CD4-positive, alpha-beta memory T cell (primary cell): Measurements from ENCODE around the gene MAS1L. TPM values are rescaled to one million over a fixed set of nuclear protein-coding genes. Genes with fewer than 3 reads are reported as not detected.

ENCODE experiments used
- CTCF ChIA-PET: fragments of 350-600 bp; sonication (Branson Sonifier 250); formaldehyde crosslinking; loops from one replicate; lab custom pipeline; 2021; ENCODE audit warnings: inconsistent platforms; ENCODE audit not compliant: partially characterized antibody; lab: Charles Lee
- POLR2A ChIA-PET: fragments of 350-600 bp; sonication (Branson Sonifier 250); formaldehyde crosslinking; loops from one replicate; lab custom pipeline; 2021; ENCODE audit not compliant: partially characterized antibody; lab: Charles Lee
- DNase-seq, 5 donors: peaks; one replicate each; pipeline versions ENCODE4 v3.0.0 to v3.0.0-alpha.2; 2020 to 2022; ENCODE audit warnings: mixed read lengths in 1 of 5
- H3K27ac ChIP-seq: one replicate; pipeline ENCODE4 v1.7.0; 2013; ENCODE audit warnings: low read depth, low read length
- H3K27me3 ChIP-seq: 2 replicates; pipeline ENCODE4 v1.7.0; 2013; ENCODE audit warnings: mild to moderate bottlenecking, low read length, moderate library complexity; ENCODE audit not compliant: insufficient read depth
- H3K36me3 ChIP-seq: 2 replicates; pipeline ENCODE4 v1.7.0; 2013; ENCODE audit warnings: mild to moderate bottlenecking, low read length, moderate library complexity; ENCODE audit not compliant: insufficient read depth
- H3K4me1 ChIP-seq: 2 replicates; pipeline ENCODE4 v1.7.0; 2013; ENCODE audit warnings: mild to moderate bottlenecking, low read length, moderate library complexity; ENCODE audit not compliant: insufficient read depth
- H3K4me3 ChIP-seq, 2 donors: one replicate each; pipeline ENCODE4 v1.7.0; 2013; ENCODE audit warnings: low read length in 2 of 2, mild to moderate bottlenecking in 1 of 2
- H3K9me3 ChIP-seq, 2 donors: one replicate each; pipeline ENCODE4 v1.7.0; 2013; ENCODE audit warnings: low read length in 2 of 2, control low read depth in 1 of 2; ENCODE audit not compliant: control insufficient read depth in 1 of 2
- H3K27ac Mint-ChIP-seq, 7 donors: one replicate each; pipeline ENCODE4 v1.8.0; 2020 to 2021; ENCODE audit warnings: mixed read lengths in 7 of 7, mild to moderate bottlenecking in 6 of 7, inconsistent platforms in 3 of 7, moderate library complexity in 3 of 7
- H3K27me3 Mint-ChIP-seq, 2 donors: one replicate each; pipeline ENCODE4 v1.8.0; 2020 to 2021; ENCODE audit warnings: mixed read lengths in 2 of 2
- H3K36me3 Mint-ChIP-seq, 2 donors: one replicate each; pipeline ENCODE4 v1.8.0; 2020 to 2021; ENCODE audit warnings: mixed read lengths in 2 of 2, inconsistent platforms in 1 of 2, mild to moderate bottlenecking in 1 of 2
- H3K4me1 Mint-ChIP-seq, 4 donors: one replicate each; pipeline ENCODE4 v1.8.0; 2020 to 2021; ENCODE audit warnings: mixed read lengths in 4 of 4, mild to moderate bottlenecking in 1 of 4
- H3K4me3 Mint-ChIP-seq, 8 donors: one replicate each; pipeline ENCODE4 v1.8.0; 2020 to 2021; ENCODE audit warnings: mixed read lengths in 8 of 8, mild to moderate bottlenecking in 7 of 8, moderate library complexity in 6 of 8, inconsistent platforms in 3 of 8
- H3K9me3 Mint-ChIP-seq, 8 donors: one replicate each; pipeline ENCODE4 v1.8.0; 2020 to 2021; ENCODE audit warnings: mixed read lengths in 8 of 8, mild to moderate bottlenecking in 5 of 8, inconsistent platforms in 3 of 8, moderate library complexity in 1 of 8
- intact Hi-C: fragments of 100-400 bp; cut with micrococcal nuclease; formaldehyde crosslinking; loops from one replicate; pipeline ENCODE4 v1.15.1; 2023
- polyA plus RNA-seq, 2 donors: library from polyadenylated mRNA; unstranded; fragments of 300-500 nt; fragmentation: Illumina TruSeq; gene quantifications; one replicate each; pipeline ENCODE4 v1.2.3, GENCODE V29; 2021
- total RNA-seq, 2 experiments: library from RNA; stranded (reverse); gene quantifications; one replicate each; pipeline ENCODE4 v1.2.3, GENCODE V29; 2021

The MAS1L gene
- total and polyA plus RNA-seq, 4 experiments from 2014 or later: not detected

DNA sequence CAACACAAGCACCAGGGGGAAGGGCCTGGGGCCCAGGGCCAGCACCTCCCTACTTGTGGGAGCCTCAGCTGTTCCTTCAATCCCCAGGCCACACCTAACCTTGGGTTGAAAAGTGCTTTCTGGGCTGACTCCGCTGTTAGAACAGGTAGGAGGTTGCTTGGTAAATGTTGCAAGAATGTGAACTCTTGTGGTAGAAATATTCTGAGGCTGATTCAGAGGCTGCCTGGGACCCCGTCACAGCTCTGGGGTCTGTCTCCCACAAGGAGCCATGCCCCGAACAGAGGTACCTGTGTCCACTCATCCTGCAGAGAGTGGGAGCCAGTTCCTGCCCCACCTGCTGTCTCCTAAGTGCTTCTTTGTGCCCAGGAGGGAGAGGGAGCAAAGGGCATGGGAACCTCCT, 14.4 kb upstream of the MAS1L start:
- Histone ChIP-seq H3K4me3 (no peak overlapping the region), H3K27ac (no peak overlapping the region), H3K9me3 (no peaks in the 10 kb centered on the region), H3K36me3 (no peaks in the 10 kb centered on the region), H3K27me3 (no peaks in the 10 kb centered on the region), H3K4me1 (no peaks in the 10 kb centered on the region)
- H3K4me3 Mint-ChIP-seq: no peak overlapping the region
- H3K9me3 Mint-ChIP-seq: no peaks in the 10 kb centered on the region
- DNase-seq: no peak
- no peaks in the 10 kb centered on the region for H3K36me3 Mint-ChIP-seq
- H3K27me3 Mint-ChIP-seq: peaks cover 22 to 27% of the 10 kb centered on the region in 2 donors
- no peaks in the 10 kb centered on the region for H3K4me1 Mint-ChIP-seq
- no peak overlapping the region for H3K27ac Mint-ChIP-seq
- intact Hi-C loops: no loop called here
- POLR2A ChIA-PET: no interaction called here
- CTCF ChIA-PET: no interaction called here

DNA sequence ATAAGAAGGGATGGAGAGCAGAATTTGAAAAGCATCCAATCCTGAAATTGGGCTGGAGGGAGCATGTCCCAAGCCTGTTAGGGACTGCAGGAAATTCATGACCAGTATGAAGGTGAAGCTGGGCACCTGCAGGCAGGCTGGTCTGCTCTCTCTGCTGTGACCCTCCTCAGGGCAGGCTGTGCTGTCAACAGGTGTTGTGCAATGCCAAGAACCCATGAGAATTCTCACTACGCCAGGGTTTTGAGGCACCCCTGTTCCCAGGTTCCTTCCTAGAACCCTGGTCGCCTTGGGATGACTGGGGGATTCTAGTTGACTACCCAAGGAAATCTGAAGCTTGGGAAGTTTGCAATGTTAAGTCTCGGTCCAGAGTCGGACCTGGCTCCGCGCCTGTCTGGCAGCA, 13.3 kb upstream of the MAS1L start:
- no peaks in the 10 kb centered on the region for H3K36me3 Mint-ChIP-seq
- no peaks in the 10 kb centered on the region for H3K9me3 Mint-ChIP-seq

DNA sequence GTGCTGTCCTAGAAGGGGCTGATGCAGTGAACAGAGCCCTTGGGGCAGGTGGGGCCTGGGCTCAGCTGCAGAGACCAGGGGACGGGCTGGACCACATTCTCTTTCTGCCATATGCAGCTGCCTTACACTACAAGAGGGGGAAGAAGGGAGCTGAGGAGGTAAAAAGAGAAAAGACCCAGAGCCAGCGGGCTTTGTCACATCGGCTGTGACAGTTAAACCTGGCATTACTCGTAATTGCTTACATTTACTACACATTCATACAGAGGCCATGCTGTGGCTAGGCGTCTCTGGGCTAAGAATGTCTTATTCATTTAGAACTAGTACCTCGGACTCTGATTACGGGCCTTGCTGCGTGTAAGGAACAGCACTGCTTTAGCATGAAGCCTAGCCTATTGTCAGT, 12.8 kb upstream of the MAS1L start:
- Mint-ChIP-seq H3K4me1 (no peaks in the 10 kb centered on the region), H3K4me3 (no peak overlapping the region), H3K9me3 (no peaks in the 10 kb centered on the region), H3K27me3 (peaks cover 24% of the 10 kb centered on the region in 2 donors), H3K27ac (no peak overlapping the region), H3K36me3 (no peaks in the 10 kb centered on the region)
- Histone ChIP-seq H3K9me3 (no peaks in the 10 kb centered on the region), H3K27ac (no peak overlapping the region), H3K36me3 (no peaks in the 10 kb centered on the region), H3K4me1 (no peaks in the 10 kb centered on the region), H3K27me3 (no peaks in the 10 kb centered on the region), H3K4me3 (no peak overlapping the region)
- DNase-seq: no peak
- intact Hi-C loops: no loop called here
- ChIA-PET CTCF (no interaction called here), POLR2A (no interaction called here)

More for the DNA sequence above, 13.3 kb upstream of the MAS1L start:
- intact Hi-C loops: no loop called here
- Mint-ChIP-seq H3K4me3 (no peak overlapping the region), H3K27me3 (peaks cover 24 to 25% of the 10 kb centered on the region in 2 donors), H3K27ac (no peak overlapping the region), H3K4me1 (no peaks in the 10 kb centered on the region)
- H3K36me3 ChIP-seq: no peaks in the 10 kb centered on the region
- H3K27ac ChIP-seq: no peak overlapping the region
- H3K27me3 ChIP-seq: no peaks in the 10 kb centered on the region
- no peaks in the 10 kb centered on the region for H3K4me1 ChIP-seq
- no peak overlapping the region for H3K4me3 ChIP-seq
- POLR2A ChIA-PET: no interaction called here
- no peak for DNase-seq
- H3K9me3 ChIP-seq: no peaks in the 10 kb centered on the region
- CTCF ChIA-PET: no interaction called here

DNA sequence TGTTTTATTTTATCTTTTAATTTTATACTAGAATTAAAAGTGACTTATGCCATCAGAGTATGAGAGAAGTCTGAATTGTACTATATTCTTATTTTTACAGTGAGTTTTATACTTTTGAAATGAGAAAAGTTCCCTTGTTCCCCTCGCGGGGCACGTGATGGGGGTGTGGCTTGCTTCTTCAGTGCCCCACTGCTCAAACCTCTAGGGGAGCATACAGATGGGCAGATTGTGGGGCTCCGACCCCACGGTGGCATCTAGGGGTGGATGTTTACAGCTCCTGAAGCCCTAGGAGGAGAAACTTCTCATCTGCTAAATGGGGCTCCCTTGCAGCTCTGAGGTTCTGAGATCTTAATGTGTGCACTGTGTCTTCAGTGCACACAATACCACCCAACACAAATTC, 11.9 kb upstream of the MAS1L start:
- ChIA-PET POLR2A (no interaction called here), CTCF (no interaction called here)
- no peak overlapping the region for H3K27ac Mint-ChIP-seq
- Histone ChIP-seq H3K27me3 (no peaks in the 10 kb centered on the region), H3K4me3 (no peak overlapping the region), H3K9me3 (no peaks in the 10 kb centered on the region), H3K27ac (no peak overlapping the region), H3K4me1 (no peaks in the 10 kb centered on the region), H3K36me3 (no peaks in the 10 kb centered on the region)
- H3K27me3 Mint-ChIP-seq: peaks cover 22 to 24% of the 10 kb centered on the region in 2 donors
- intact Hi-C loops: no loop called here
- no peak for DNase-seq
- H3K4me1 Mint-ChIP-seq: no peaks in the 10 kb centered on the region
- no peaks in the 10 kb centered on the region for H3K36me3 Mint-ChIP-seq
- no peaks in the 10 kb centered on the region for H3K9me3 Mint-ChIP-seq
- H3K4me3 Mint-ChIP-seq: no peak overlapping the region

DNA sequence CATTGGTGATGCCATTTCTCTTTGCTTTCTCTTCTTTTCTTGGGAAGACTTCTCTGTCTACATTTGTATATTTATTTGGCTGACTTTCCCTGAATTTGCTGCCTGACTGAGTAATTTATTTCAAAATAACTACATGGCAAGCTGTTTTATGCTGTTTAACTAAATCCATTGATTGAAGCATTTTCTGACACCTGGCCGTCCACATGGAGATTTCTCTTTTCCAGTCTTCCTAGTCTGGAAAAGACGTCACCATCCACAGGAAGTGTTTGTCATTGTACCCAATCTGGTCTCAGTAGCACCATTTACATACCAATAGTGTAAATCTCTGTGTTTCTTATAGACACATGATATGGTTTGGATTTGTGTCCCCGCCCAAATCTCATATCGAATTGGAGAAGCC, 9.2 kb upstream of the MAS1L start:
- Histone ChIP-seq H3K27ac (no peak overlapping the region), H3K36me3 (no peaks in the 10 kb centered on the region), H3K4me3 (no peak overlapping the region), H3K9me3 (no peaks in the 10 kb centered on the region), H3K27me3 (no peaks in the 10 kb centered on the region), H3K4me1 (no peaks in the 10 kb centered on the region)
- ChIA-PET POLR2A (no interaction called here), CTCF (no interaction called here)
- Mint-ChIP-seq H3K4me1 (no peaks in the 10 kb centered on the region), H3K4me3 (no peak overlapping the region), H3K36me3 (no peaks in the 10 kb centered on the region), H3K9me3 (no peaks in the 10 kb centered on the region), H3K27ac (no peak overlapping the region), H3K27me3 (peaks cover 17 to 20% of the 10 kb centered on the region in 2 donors)
- intact Hi-C loops: no loop called here
- no peak for DNase-seq

DNA sequence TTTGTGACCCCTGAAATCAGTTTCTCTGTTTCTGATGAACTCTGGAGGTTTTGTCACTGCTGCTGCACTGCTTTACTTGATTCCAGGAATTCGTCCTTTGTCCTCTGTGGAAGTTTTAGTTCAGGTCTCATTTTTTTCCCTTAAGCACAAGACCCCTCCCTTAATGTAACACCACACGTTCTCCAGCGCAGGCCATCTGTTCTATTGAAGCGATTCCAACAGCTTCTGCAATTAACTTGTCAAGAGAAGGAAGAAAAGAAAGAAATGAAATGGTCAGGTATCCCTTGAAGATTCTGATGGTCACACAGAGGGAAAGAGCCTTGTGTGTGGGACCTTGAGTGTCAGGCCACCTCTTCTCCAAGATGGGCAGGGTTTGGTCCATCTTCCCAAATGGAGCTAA, 7.8 kb upstream of the MAS1L start:
- Histone ChIP-seq H3K36me3 (no peaks in the 10 kb centered on the region), H3K27ac (no peak overlapping the region), H3K9me3 (no peaks in the 10 kb centered on the region), H3K27me3 (no peaks in the 10 kb centered on the region), H3K4me1 (no peaks in the 10 kb centered on the region), H3K4me3 (no peak overlapping the region)
- no peaks in the 10 kb centered on the region for H3K4me1 Mint-ChIP-seq
- DNase-seq: no peak
- CTCF ChIA-PET: no interaction called here
- no peaks in the 10 kb centered on the region for H3K36me3 Mint-ChIP-seq
- H3K9me3 Mint-ChIP-seq: no peaks in the 10 kb centered on the region
- POLR2A ChIA-PET: no interaction called here
- intact Hi-C loops: no loop called here
- peaks cover 17 to 22% of the 10 kb centered on the region in 2 donors for H3K27me3 Mint-ChIP-seq
- no peak overlapping the region for H3K4me3 Mint-ChIP-seq
- no peak overlapping the region for H3K27ac Mint-ChIP-seq

DNA sequence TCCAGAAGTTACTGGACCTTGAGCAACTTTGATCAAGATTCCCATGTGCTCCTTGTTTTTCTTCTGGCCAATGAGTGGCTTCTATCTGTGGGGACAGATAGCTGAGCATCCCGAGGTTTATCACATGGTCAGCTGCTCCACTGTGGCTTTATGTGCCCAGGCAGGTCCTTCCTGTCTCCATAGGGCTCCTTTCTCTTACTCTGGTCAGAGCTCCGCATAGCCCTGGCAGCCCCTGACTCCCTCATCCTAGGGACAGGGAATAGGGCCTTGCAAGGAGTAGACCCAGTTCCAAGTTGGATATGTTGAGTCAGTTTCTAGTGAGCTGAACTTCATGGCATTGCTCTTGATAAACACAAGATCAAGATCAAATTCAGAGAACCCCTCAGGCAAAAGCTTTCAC, 6.4 kb upstream of the MAS1L start:
- Mint-ChIP-seq H3K27ac (no peak overlapping the region), H3K27me3 (peaks cover 14 to 21% of the 10 kb centered on the region in 2 donors), H3K36me3 (no peaks in the 10 kb centered on the region), H3K4me3 (no peak overlapping the region), H3K4me1 (no peaks in the 10 kb centered on the region), H3K9me3 (no peaks in the 10 kb centered on the region)
- intact Hi-C loops: no loop called here
- no peak overlapping the region for H3K27ac ChIP-seq
- POLR2A ChIA-PET: no interaction called here
- H3K9me3 ChIP-seq: no peaks in the 10 kb centered on the region
- DNase-seq: no peak
- H3K4me3 ChIP-seq: no peak overlapping the region
- CTCF ChIA-PET: no interaction called here
- no peaks in the 10 kb centered on the region for H3K27me3 ChIP-seq
- no peaks in the 10 kb centered on the region for H3K4me1 ChIP-seq
- no peaks in the 10 kb centered on the region for H3K36me3 ChIP-seq

DNA sequence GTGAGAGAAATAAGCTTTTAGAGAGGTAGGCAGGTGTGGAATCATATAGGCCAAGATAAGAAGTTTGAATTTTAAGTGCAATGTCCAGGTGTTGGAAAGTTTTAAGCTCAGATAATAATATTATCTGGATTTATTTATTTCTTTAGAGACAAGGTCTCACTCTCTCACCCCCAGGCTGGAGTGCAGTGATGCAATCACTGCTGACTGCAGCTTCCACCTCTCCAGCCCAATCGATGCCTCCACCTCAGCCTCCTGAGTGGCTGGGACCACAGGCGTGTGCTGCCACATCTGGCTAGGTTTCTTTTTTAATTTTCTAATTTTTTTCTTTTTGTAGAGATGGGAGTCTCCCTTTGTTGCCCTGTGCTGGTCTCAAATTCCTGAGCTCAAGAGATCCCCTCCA, 5.5 kb upstream of the MAS1L start:
- H3K4me3 ChIP-seq: no peak overlapping the region
- no peak overlapping the region for H3K27ac ChIP-seq
- CTCF ChIA-PET: no interaction called here
- Mint-ChIP-seq H3K27me3 (peaks cover 9 to 16% of the 10 kb centered on the region in 2 donors), H3K4me1 (no peaks in the 10 kb centered on the region), H3K27ac (no peak overlapping the region), H3K4me3 (no peak overlapping the region), H3K9me3 (no peaks in the 10 kb centered on the region), H3K36me3 (no peaks in the 10 kb centered on the region)
- H3K27me3 ChIP-seq: no peaks in the 10 kb centered on the region
- no peaks in the 10 kb centered on the region for H3K36me3 ChIP-seq
- POLR2A ChIA-PET: no interaction called here
- intact Hi-C loops: no loop called here
- no peak for DNase-seq
- H3K4me1 ChIP-seq: no peaks in the 10 kb centered on the region
- H3K9me3 ChIP-seq: no peaks in the 10 kb centered on the region
